ENCODE results near the gene TSHZ2.

The TSHZ2 gene

GRCh38 chr20:53061192-53062108, 89.3 kb downstream of the TSHZ2 start:
- no peak for TF ChIP-seq ZBTB7A (IDR thresholded peaks at IDR 0.05; ENCODE audit: low read depth)
- TF ChIP-seq CREB1 (IDR thresholded peaks at IDR 0.05; ENCODE audit: low read depth), result no peak
- TF ChIP-seq MAX (IDR thresholded peaks at IDR 0.05), result no peak
- no peak for TF ChIP-seq TCF12 (IDR thresholded peaks at IDR 0.05; ENCODE audit: low read depth)
- TF ChIP-seq RAD21 (IDR thresholded peaks at IDR 0.05; ENCODE audit: low read depth), result no peak
- TF ChIP-seq TAF1 (IDR thresholded peaks at IDR 0.05; ENCODE audit: low read depth), result no peak
- TF ChIP-seq USF1 (IDR thresholded peaks at IDR 0.05), result no peak
- no peak for TF ChIP-seq EP300 (IDR thresholded peaks at IDR 0.05; ENCODE audit: borderline replicate concordance)
- TF ChIP-seq TEAD4 (IDR thresholded peaks at IDR 0.05), result no peak
- TF ChIP-seq YY1 (IDR thresholded peaks at IDR 0.05; ENCODE audit: low read depth), result no peak
- no peak for TF ChIP-seq CEBPB (IDR thresholded peaks at IDR 0.05)
- TF ChIP-seq REST (IDR thresholded peaks at IDR 0.05; ENCODE audit: low read depth), result no peak

GRCh38 chr20:53064935-53065334, 92.8 kb downstream of the TSHZ2 start:
- TF ChIP-seq ZBTB7A (IDR thresholded peaks at IDR 0.05; ENCODE audit: low read depth), result no peak
- no peak for TF ChIP-seq TAF1 (IDR thresholded peaks at IDR 0.05; ENCODE audit: low read depth)
- no peak for TF ChIP-seq REST (IDR thresholded peaks at IDR 0.05; ENCODE audit: low read depth)
- TF ChIP-seq FOXM1 (IDR thresholded peaks at IDR 0.05; ENCODE audit: borderline replicate concordance, low read depth), result no peak
- TF ChIP-seq TEAD4 (IDR thresholded peaks at IDR 0.05), result no peak
- TF ChIP-seq EGR1 (IDR thresholded peaks at IDR 0.05), result no peak
- no peak for TF ChIP-seq USF1 (IDR thresholded peaks at IDR 0.05)
- TF ChIP-seq RAD21 (IDR thresholded peaks at IDR 0.05; ENCODE audit: low read depth), result no peak
- no peak for TF ChIP-seq YY1 (IDR thresholded peaks at IDR 0.05; ENCODE audit: low read depth)
- TF ChIP-seq TCF12 (IDR thresholded peaks at IDR 0.05; ENCODE audit: low read depth), result no peak
- no peak for TF ChIP-seq CEBPB (IDR thresholded peaks at IDR 0.05)
- TF ChIP-seq MAX (IDR thresholded peaks at IDR 0.05), result no peak

GRCh38 chr20:53068241-53068640, 96.1 kb downstream of the TSHZ2 start:
- TF ChIP-seq TCF12 (IDR thresholded peaks at IDR 0.05; ENCODE audit: low read depth) (no peak), CEBPB (IDR thresholded peaks at IDR 0.05) (no peak), YY1 (IDR thresholded peaks at IDR 0.05; ENCODE audit: low read depth) (no peak), RAD21 (IDR thresholded peaks at IDR 0.05; ENCODE audit: low read depth) (no peak), MAX (IDR thresholded peaks at IDR 0.05) (no peak), CREB1 (IDR thresholded peaks at IDR 0.05; ENCODE audit: low read depth) (no peak), USF1 (IDR thresholded peaks at IDR 0.05) (no peak), EP300 (IDR thresholded peaks at IDR 0.05; ENCODE audit: borderline replicate concordance) (no peak), EGR1 (IDR thresholded peaks at IDR 0.05) (no peak), TEAD4 (IDR thresholded peaks at IDR 0.05) (no peak), FOXM1 (IDR thresholded peaks at IDR 0.05; ENCODE audit: borderline replicate concordance, low read depth) (no peak), NFIC (IDR thresholded peaks at IDR 0.05) (no peak), REST (IDR thresholded peaks at IDR 0.05; ENCODE audit: low read depth) (no peak), TAF1 (IDR thresholded peaks at IDR 0.05; ENCODE audit: low read depth) (no peak), ZBTB7A (IDR thresholded peaks at IDR 0.05; ENCODE audit: low read depth) (no peak)

Measured in Ishikawa (cell line).